Common myeloid progenitor, CD34-positive (primary cell): ENCODE measurements around the gene LGALS16.
A peak's percentile ranks its signal among the peaks of the same experiment; 100 is the strongest.

ENCODE experiments used
- CTCF ChIA-PET: fragments of 350-600 bp; sonication (Branson Sonifier 250); formaldehyde crosslinking; loops from one replicate; lab custom pipeline; 2021; ENCODE audit warnings: antibody characterized with exemption; lab: Charles Lee
- POLR2A ChIA-PET: fragments of 350-600 bp; sonication (Branson Sonifier 250); formaldehyde crosslinking; loops from one replicate; lab custom pipeline; 2021; ENCODE audit warnings: antibody characterized with exemption; lab: Charles Lee
- DNase-seq, 3 donors: peaks; one replicate each; pipeline versions ENCODE4 v3.0.0 to v3.0.0-alpha.2; 2013
- H3K27ac ChIP-seq, 2 experiments: 1 replicate in 1 of 2; 2 replicates in 1 of 2; pipeline ENCODE4 v1.7.0; 2013; ENCODE audit warnings: inconsistent platforms in 2 of 2, low read length in 2 of 2, mild to moderate bottlenecking in 2 of 2, low read depth in 1 of 2, moderate library complexity in 1 of 2; ENCODE audit not compliant: severe bottlenecking in 2 of 2, insufficient read depth in 1 of 2, poor library complexity in 1 of 2
- H3K27me3 ChIP-seq, 5 experiments: replicated peaks in 2 of 5; 1 replicate in 3 of 5; 2 replicates in 2 of 5; pipeline versions ENCODE4 v1.6.1 to v1.7.0; 2013; ENCODE audit warnings: low read length in 4 of 5, mild to moderate bottlenecking in 2 of 5, moderate library complexity in 2 of 5, inconsistent platforms in 1 of 5; ENCODE audit not compliant: insufficient read depth in 5 of 5, control insufficient read depth in 4 of 5
- H3K36me3 ChIP-seq, 4 experiments: 1 replicate in 2 of 4; 2 replicates in 2 of 4; pipeline versions ENCODE4 v1.6.1 to v1.7.0; 2013; ENCODE audit warnings: low read length in 3 of 4, control low read depth in 1 of 4, mild to moderate bottlenecking in 1 of 4; ENCODE audit not compliant: control insufficient read depth in 4 of 4, insufficient read depth in 4 of 4
- H3K4me1 ChIP-seq, 4 experiments: 1 replicate in 3 of 4; 2 replicates in 1 of 4; pipeline versions ENCODE4 v1.6.1 to v1.7.1; 2013; ENCODE audit warnings: low read length in 3 of 4, mild to moderate bottlenecking in 3 of 4, control low read depth in 1 of 4, inconsistent platforms in 1 of 4, moderate library complexity in 1 of 4; ENCODE audit not compliant: control insufficient read depth in 4 of 4, insufficient read depth in 4 of 4; ENCODE audit errors: control extremely low read depth in 1 of 4
- H3K4me3 ChIP-seq, 7 experiments: 1 replicate in 4 of 7; 2 replicates in 3 of 7; pipeline versions ENCODE4 v1.5.1 to v1.7.0; 2013; ENCODE audit warnings: mild to moderate bottlenecking in 7 of 7, low read length in 6 of 7, moderate library complexity in 6 of 7, inconsistent platforms in 2 of 7, low read depth in 2 of 7, control low read depth in 1 of 7; ENCODE audit not compliant: insufficient read depth in 4 of 7, control insufficient read depth in 1 of 7; ENCODE audit errors: extremely low read depth in 1 of 7
- H3K9me3 ChIP-seq, 5 experiments: 1 replicate in 4 of 5; 2 replicates in 1 of 5; pipeline versions ENCODE4 v1.6.1 to v1.7.1; 2013; ENCODE audit warnings: low read length in 4 of 5, mild to moderate bottlenecking in 2 of 5, inconsistent platforms in 1 of 5, low read depth in 1 of 5, moderate library complexity in 1 of 5; ENCODE audit not compliant: control insufficient read depth in 4 of 5, insufficient read depth in 2 of 5; ENCODE audit errors: control extremely low read depth in 1 of 5
- WGBS: methylation state at CpG from one replicate; pipeline ENCODE4 v1.1.5; 2013; ENCODE audit not compliant: insufficient coverage; 5-methylcytosine and 5-hydroxymethylcytosine counted together

Gene LGALS16

GRCh38 chr19:39631178-39631577 is 24.5 kb upstream of the LGALS16 start:
- 82% methylated on average over 3 of the region's 4 CpGs for WGBS
- ChIA-PET CTCF (no interaction called here), POLR2A (no interaction called here)
- Histone ChIP-seq H3K27ac (no peak overlapping the region), H3K4me3 (no peak overlapping the region), H3K27me3 (peaks cover 0 to 11% (median 3%) of the 10 kb centered on the region in 5 experiments), H3K36me3 (no peaks in the 10 kb centered on the region), H3K9me3 (peaks cover 0 to 3% (median 0%) of the 10 kb centered on the region in 5 experiments), H3K4me1 (no peaks in the 10 kb centered on the region)
- no peak for DNase-seq

GRCh38 chr19:39631626-39632025 is 24.1 kb upstream of the LGALS16 start:
- WGBS = 92% methylated on average over 3 of the region's 6 CpGs
- no peak for DNase-seq
- CTCF ChIA-PET = no interaction called here
- POLR2A ChIA-PET = no interaction called here
- Histone ChIP-seq H3K27ac (no peak overlapping the region), H3K4me1 (no peaks in the 10 kb centered on the region), H3K4me3 (no peak overlapping the region), H3K9me3 (peaks cover 0 to 4% (median 0%) of the 10 kb centered on the region in 5 experiments), H3K36me3 (no peaks in the 10 kb centered on the region), H3K27me3 (peaks cover 0 to 14% (median 3%) of the 10 kb centered on the region in 5 experiments)

- H3K4me3 ChIP-seq = no peak overlapping the region
- no peak for DNase-seq
- peaks cover 0 to 34% (median 2%) of the 10 kb centered on the region in 5 experiments for H3K27me3 ChIP-seq
- H3K27ac ChIP-seq = no peak overlapping the region
- H3K4me1 ChIP-seq = no peaks in the 10 kb centered on the region
- H3K36me3 ChIP-seq = no peaks in the 10 kb centered on the region
- H3K9me3 ChIP-seq = peaks cover 0 to 4% (median 0%) of the 10 kb centered on the region in 5 experiments
- POLR2A ChIA-PET = no interaction called here
- CTCF ChIA-PET = no interaction called here
- 92% methylated on average over 2 of the region's 4 CpGs for WGBS
Measured at GRCh38 chr19:39637891-39638290, 17.8 kb upstream of the LGALS16 start.

- ChIA-PET POLR2A (no interaction called here), CTCF (no interaction called here)
- Histone ChIP-seq H3K4me1 (no peaks in the 10 kb centered on the region), H3K27ac (no peak overlapping the region), H3K36me3 (no peaks in the 10 kb centered on the region), H3K27me3 (peaks cover 0 to 31% (median 2%) of the 10 kb centered on the region in 5 experiments), H3K4me3 (no peak overlapping the region), H3K9me3 (no peaks in the 10 kb centered on the region)
- no peak for DNase-seq
- 100% methylated on average over 1 of the region's 1 CpG for WGBS
Measured at GRCh38 chr19:39641773-39642172, 13.9 kb upstream of the LGALS16 start.

- ChIA-PET POLR2A (no interaction called here), CTCF (no interaction called here)
- 50% methylated on average over 2 of the region's 5 CpGs for WGBS
- Histone ChIP-seq H3K36me3 (no peaks in the 10 kb centered on the region), H3K4me3 (no peak overlapping the region), H3K27me3 (peaks cover 0 to 21% (median 2%) of the 10 kb centered on the region in 5 experiments), H3K9me3 (no peaks in the 10 kb centered on the region), H3K27ac (no peak overlapping the region), H3K4me1 (no peaks in the 10 kb centered on the region)
- no peak for DNase-seq
Measured at GRCh38 chr19:39643591-39643990, 12.1 kb upstream of the LGALS16 start.

- CTCF ChIA-PET = no interaction called here
- WGBS = 27% methylated on average over 3 of the region's 6 CpGs
- POLR2A ChIA-PET = no interaction called here
- Histone ChIP-seq H3K4me1 (no peaks in the 10 kb centered on the region), H3K9me3 (no peaks in the 10 kb centered on the region), H3K27me3 (peaks cover 0 to 11% (median 2%) of the 10 kb centered on the region in 5 experiments), H3K27ac (no peak overlapping the region), H3K4me3 (no peak overlapping the region), H3K36me3 (no peaks in the 10 kb centered on the region)
- peak; percentile 4 to 50 (median 50) for DNase-seq
Measured at GRCh38 chr19:39645800-39646411, 9.8 kb upstream of the LGALS16 start.

- no peak for DNase-seq
- ChIA-PET CTCF (no interaction called here), POLR2A (no interaction called here)
- Histone ChIP-seq H3K36me3 (no peaks in the 10 kb centered on the region), H3K4me1 (no peaks in the 10 kb centered on the region), H3K27ac (no peak overlapping the region), H3K27me3 (peaks cover 0 to 10% (median 0%) of the 10 kb centered on the region in 5 experiments), H3K4me3 (no peak overlapping the region), H3K9me3 (no peaks in the 10 kb centered on the region)
- 67% methylated on average over 1 of the region's 3 CpGs for WGBS
Measured at GRCh38 chr19:39647918-39648317, 7.8 kb upstream of the LGALS16 start.
